Neural progenitor cell (in vitro differentiated cells): ENCODE results near the gene KLKB1.

ENCODE experiments used
- EZH2 ChIP-seq: fragments of 200-600 bp; sonication (generic); IDR thresholded peaks from 2 replicates; pipeline ENCODE4 v1.6.1; 2017; ENCODE audit warnings: antibody characterized with exemption, mild to moderate bottlenecking, moderate library complexity
- EZH2phosphoT487 ChIP-seq: fragments of 200-600 bp; sonication (generic); IDR thresholded peaks from 2 replicates; pipeline ENCODE4 v1.6.1; 2017; ENCODE audit warnings: antibody characterized with exemption

DNA sequence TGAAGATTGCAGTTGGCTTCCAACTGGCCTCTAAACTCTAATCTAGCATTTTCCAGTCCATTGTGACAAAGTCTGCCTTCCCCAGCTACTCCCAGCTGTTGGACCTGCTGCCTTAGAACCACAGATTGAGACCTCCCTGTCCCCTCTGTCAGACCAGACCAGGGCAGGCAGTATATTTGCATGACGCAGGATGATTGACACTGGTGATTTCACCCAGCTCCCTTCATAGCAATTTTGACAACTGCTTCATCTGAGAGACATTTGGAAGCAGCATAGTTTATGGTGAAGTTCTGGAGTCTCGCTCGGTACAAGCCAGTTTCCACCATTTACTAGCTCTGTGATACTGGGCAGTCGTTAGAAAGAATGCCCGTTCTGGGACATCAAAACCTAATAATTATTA, 33.5 kb upstream of the KLKB1 start:
- TF ChIP-seq EZH2phosphoT487: no peak
- no peak for TF ChIP-seq EZH2
